Hepatocyte (in vitro differentiated cells): ENCODE data around the gene SH3BP4. TPM values are rescaled to one million over a fixed set of nuclear protein-coding genes. Genes with fewer than 3 reads are reported as not detected.

Experiments used
- DNase-seq: peaks from one replicate; pipeline ENCODE4 v3.0.0-alpha.2; 2016; ENCODE audit warnings: low spot score
- H2AFZ ChIP-seq: fragments of 200-600 bp; sonication (generic); 2 replicates; pipeline ENCODE4 v1.6.0; 2016; ENCODE audit warnings: antibody characterized with exemption, mild to moderate bottlenecking
- H3K27ac ChIP-seq: fragments of 200-600 bp; sonication (generic); 2 replicates; pipeline ENCODE4 v1.5.1; 2016; ENCODE audit warnings: mild to moderate bottlenecking
- H3K27me3 ChIP-seq: fragments of 200-600 bp; sonication (generic); 2 replicates; pipeline ENCODE4 v1.6.1; 2016
- H3K36me3 ChIP-seq: fragments of 200-600 bp; sonication (generic); replicated peaks from 2 replicates; pipeline ENCODE4 v1.5.1; 2016; ENCODE audit warnings: low read depth; ENCODE audit not compliant: insufficient read depth
- H3K4me1 ChIP-seq: fragments of 200-600 bp; sonication (generic); 2 replicates; pipeline ENCODE4 v1.5.1; 2016; ENCODE audit warnings: mild to moderate bottlenecking, moderate library complexity; ENCODE audit not compliant: insufficient read depth
- H3K4me2 ChIP-seq: fragments of 200-600 bp; sonication (generic); 2 replicates; pipeline ENCODE4 v1.6.0; 2016
- H3K4me3 ChIP-seq: fragments of 200-600 bp; sonication (generic); 2 replicates; pipeline ENCODE4 v1.5.1; 2016; ENCODE audit warnings: mild to moderate bottlenecking
- H3K79me2 ChIP-seq: fragments of 200-600 bp; sonication (generic); 2 replicates; pipeline ENCODE4 v1.6.0; 2017; ENCODE audit warnings: mild to moderate bottlenecking
- H3K9me2 ChIP-seq: fragments of 200-600 bp; sonication (generic); replicated peaks from 2 replicates; pipeline ENCODE4 v1.6.0; 2017; ENCODE audit warnings: mild to moderate bottlenecking; ENCODE audit not compliant: insufficient read depth
- H3K9me3 ChIP-seq: fragments of 200-600 bp; sonication (generic); 2 replicates; pipeline ENCODE4 v1.5.1; 2016; ENCODE audit warnings: low read depth, mild to moderate bottlenecking
- H4K20me1 ChIP-seq: fragments of 200-600 bp; sonication (generic); 2 replicates; pipeline ENCODE4 v1.6.0; 2016; ENCODE audit warnings: mild to moderate bottlenecking; ENCODE audit not compliant: insufficient read depth, poor library complexity, severe bottlenecking
- CTCF ChIP-seq: fragments of 200-600 bp; sonication (generic); IDR thresholded peaks from 2 replicates; pipeline ENCODE4 v1.5.1; 2016; ENCODE audit warnings: antibody characterized with exemption, mild to moderate bottlenecking; ENCODE audit not compliant: poor library complexity
- EZH2 ChIP-seq: fragments of 200-600 bp; sonication (generic); IDR thresholded peaks from 2 replicates; pipeline ENCODE4 v1.6.1; 2016; ENCODE audit warnings: antibody characterized with exemption, mild to moderate bottlenecking, borderline replicate concordance
- EZH2phosphoT487 ChIP-seq: fragments of 200-600 bp; sonication (generic); IDR thresholded peaks from one replicate; pipeline ENCODE4 v1.6.1; 2018; ENCODE audit warnings: antibody characterized with exemption, mild to moderate bottlenecking, low read depth, moderate library complexity; ENCODE audit not compliant: unreplicated experiment, severe bottlenecking
- WGBS: methylation state at CpG from one replicate; pipeline ENCODE4 v1.1.6; 2016; ENCODE audit warnings: low lambda C conversion rate; ENCODE audit errors: missing lambda C conversion rate; 5-methylcytosine and 5-hydroxymethylcytosine counted together
- polyA plus RNA-seq: library from polyadenylated mRNA; unstranded; fragments of >200 nt; fragmentation: Nextera tagmentation; extraction: Ambion mirVana; gene quantifications from 2 replicates; pipeline ENCODE4 v1.2.1, GENCODE V29; 2016
- total RNA-seq: library from RNA; depleted of rRNA; stranded (reverse); fragments of >200 nt; gene quantifications from 2 replicates; pipeline ENCODE4 v1.2.3, GENCODE V29; 2014

Gene SH3BP4
- total and polyA plus RNA-seq, 2 experiments from 2014 or later: 23.3 to 32.0 TPM

GRCh38 chr2:235041918-235042575, 90.2 kb downstream of the SH3BP4 start:
- Histone ChIP-seq H3K27me3 (no peaks in the 10 kb centered on the region), H2AFZ (no peak overlapping the region), H3K4me1 (no peaks in the 10 kb centered on the region), H3K4me3 (no peak overlapping the region), H4K20me1 (no peaks in the 10 kb centered on the region), H3K9me2 (no peaks in the 10 kb centered on the region), H3K4me2 (no peak overlapping the region), H3K36me3 (no peaks in the 10 kb centered on the region), H3K79me2 (peaks cover 22% of the 10 kb centered on the region), H3K9me3 (no peaks in the 10 kb centered on the region), H3K27ac (no peak overlapping the region)
- no peak for TF ChIP-seq EZH2phosphoT487
- TF ChIP-seq EZH2: no peak
- no peak for TF ChIP-seq CTCF
- no peak for DNase-seq
- WGBS: 97% methylated on average over 25 of the region's 25 CpGs

- H3K36me3 ChIP-seq: no peaks in the 10 kb centered on the region
- peaks cover 27% of the 10 kb centered on the region for H3K79me2 ChIP-seq
- no peak overlapping the region for H3K4me2 ChIP-seq
- H2AFZ ChIP-seq: no peak overlapping the region
- no peaks in the 10 kb centered on the region for H3K9me3 ChIP-seq
- H3K4me1 ChIP-seq: no peaks in the 10 kb centered on the region
- H3K27me3 ChIP-seq: no peaks in the 10 kb centered on the region
- H3K9me2 ChIP-seq: no peaks in the 10 kb centered on the region
- no peaks in the 10 kb centered on the region for H4K20me1 ChIP-seq
- WGBS: 97% methylated on average over 43 of the region's 49 CpGs
- DNase-seq: no peak
- TF ChIP-seq EZH2phosphoT487: no peak
- TF ChIP-seq EZH2: no peak
- no peak for TF ChIP-seq CTCF
- no peak overlapping the region for H3K27ac ChIP-seq
- H3K4me3 ChIP-seq: no peak overlapping the region
These were observed 91.0 kb downstream of the SH3BP4 start for GRCh38 chr2:235042576-235043515.

GRCh38 chr2:235043762-235044500, 92.1 kb downstream of the SH3BP4 start:
- H3K27ac ChIP-seq: no peak overlapping the region
- no peaks in the 10 kb centered on the region for H3K9me2 ChIP-seq
- peaks cover 2% of the 10 kb centered on the region for H3K4me1 ChIP-seq
- TF ChIP-seq CTCF (no peak), EZH2 (no peak), EZH2phosphoT487 (no peak)
- H3K9me3 ChIP-seq: no peaks in the 10 kb centered on the region
- no peak overlapping the region for H3K4me3 ChIP-seq
- DNase-seq: no peak
- WGBS: 93% methylated on average over 22 of the region's 22 CpGs
- no peaks in the 10 kb centered on the region for H3K36me3 ChIP-seq
- peaks cover 35% of the 10 kb centered on the region for H3K79me2 ChIP-seq
- H3K27me3 ChIP-seq: no peaks in the 10 kb centered on the region
- H2AFZ ChIP-seq: no peak overlapping the region
- no peak overlapping the region for H3K4me2 ChIP-seq
- H4K20me1 ChIP-seq: no peaks in the 10 kb centered on the region
